SH-SY5Y (cell line): ENCODE results near the gene SLC38A10.

Source experiments
- GATA2 ChIP-seq: IDR thresholded peaks from 2 replicates; pipeline ENCODE4 v1.6.1; 2011; ENCODE audit warnings: mild to moderate bottlenecking, low read depth, low read length
- GATA3 ChIP-seq: IDR thresholded peaks from 2 replicates; pipeline ENCODE4 v1.6.1; 2011; ENCODE audit warnings: low read depth, mild to moderate bottlenecking, low read length, moderate library complexity

GRCh38 chr17:81219476-81220180, 75.5 kb downstream of the SLC38A10 start:
- TF ChIP-seq GATA2 (no peak), GATA3 (no peak)
